Fibroblast of skin of right biceps (primary cell): ENCODE results near the gene PDGFB.

Experiments
- DNase-seq: peaks from one replicate; pipeline ENCODE4 v3.0.0-alpha.2; 2013

PDGFB gene

DNA sequence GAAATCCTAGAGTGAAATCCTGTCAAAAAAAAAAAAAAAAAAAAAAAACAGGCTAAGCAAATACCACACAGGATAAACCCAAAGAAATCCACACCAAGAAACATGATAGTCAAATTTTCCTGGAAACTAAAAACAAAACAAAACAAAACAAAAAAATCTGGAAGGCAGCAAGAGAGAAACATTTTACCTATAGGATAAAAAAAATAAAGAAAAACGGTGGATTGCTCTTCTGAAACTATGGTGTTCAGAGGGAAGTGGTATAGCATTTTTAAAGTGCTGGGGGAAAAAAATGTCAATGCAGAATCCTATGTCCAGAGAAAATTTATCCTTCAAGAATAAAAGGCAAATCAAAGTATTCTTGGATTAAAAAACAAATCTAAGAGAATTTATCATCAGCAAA is 50.7 kb downstream of the PDGFB start:
- no peak for DNase-seq

DNA sequence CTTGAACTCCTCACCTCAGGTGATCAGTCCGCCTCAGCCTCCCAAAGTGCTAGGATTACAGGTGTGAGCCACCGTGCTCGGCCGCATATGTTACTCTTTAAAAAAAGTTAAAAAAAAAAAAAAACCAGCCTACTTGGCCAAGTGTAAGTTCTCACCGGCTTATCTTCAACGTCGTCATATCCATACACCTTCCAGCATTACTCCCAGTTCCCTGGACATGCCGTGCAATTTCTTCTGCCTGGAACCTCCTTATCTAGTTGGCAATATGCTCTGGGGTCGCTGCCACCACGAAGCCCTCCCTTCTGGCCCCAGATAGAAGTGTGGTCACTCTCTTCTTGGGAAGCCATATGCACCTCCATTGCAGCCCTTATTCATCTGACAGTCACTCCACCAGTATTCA is 56.0 kb downstream of the PDGFB start:
- DNase-seq, result no peak

DNA sequence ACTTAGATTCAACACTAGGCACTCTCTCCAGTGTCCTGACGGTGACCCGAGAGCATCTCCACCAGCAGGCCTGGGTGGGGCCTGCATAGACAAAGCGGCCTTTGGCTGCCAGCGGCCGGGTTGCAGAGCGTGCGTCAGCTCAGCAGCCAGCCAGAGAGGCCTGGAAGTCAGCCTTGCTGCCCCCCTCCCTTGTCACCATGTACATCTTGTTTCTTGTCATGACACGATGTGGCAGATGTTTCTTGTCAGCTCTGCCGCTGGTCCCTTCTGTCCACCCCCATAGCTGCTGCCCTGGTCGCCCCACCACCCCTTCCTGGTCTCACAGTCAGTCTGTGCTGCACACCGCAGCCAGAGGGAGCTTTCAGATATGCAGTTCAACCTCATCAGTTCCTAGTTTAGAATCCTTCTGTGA is 59.2 kb downstream of the PDGFB start:
- DNase-seq, result peak; percentile 50

GRCh38 chr22:39184586-39185577 is 59.9 kb downstream of the PDGFB start:
- DNase-seq, result peak; percentile 47

DNA sequence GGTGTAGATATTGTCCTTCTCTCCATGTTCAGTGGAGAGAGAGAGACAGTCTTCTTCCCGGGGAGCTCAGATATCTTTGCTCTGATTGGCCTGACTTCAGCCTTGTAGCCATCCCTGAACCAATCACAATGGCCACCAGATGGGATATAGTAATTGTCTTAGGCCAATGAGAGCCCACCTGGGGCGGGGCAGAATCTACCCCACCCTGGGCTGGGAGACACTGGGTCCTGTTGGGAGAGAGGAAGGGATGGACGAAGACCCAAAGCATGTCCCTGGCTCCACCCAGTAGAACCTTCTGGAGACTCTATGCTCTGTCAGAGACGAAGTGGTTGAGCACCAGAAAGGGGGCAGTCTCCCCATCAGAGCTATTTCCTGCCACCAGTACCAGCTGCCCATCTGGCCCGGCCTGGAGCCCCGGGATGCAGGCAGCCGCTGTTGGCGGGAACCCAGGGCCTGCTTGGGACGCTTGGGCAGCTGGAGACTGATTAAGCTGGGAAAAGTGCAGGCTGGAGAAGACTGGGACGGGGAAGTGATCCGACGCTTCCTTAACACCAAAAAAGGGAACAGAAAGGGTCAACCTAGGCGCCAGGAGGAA is 60.7 kb downstream of the PDGFB start:
- peak; percentile 59 for DNase-seq

DNA sequence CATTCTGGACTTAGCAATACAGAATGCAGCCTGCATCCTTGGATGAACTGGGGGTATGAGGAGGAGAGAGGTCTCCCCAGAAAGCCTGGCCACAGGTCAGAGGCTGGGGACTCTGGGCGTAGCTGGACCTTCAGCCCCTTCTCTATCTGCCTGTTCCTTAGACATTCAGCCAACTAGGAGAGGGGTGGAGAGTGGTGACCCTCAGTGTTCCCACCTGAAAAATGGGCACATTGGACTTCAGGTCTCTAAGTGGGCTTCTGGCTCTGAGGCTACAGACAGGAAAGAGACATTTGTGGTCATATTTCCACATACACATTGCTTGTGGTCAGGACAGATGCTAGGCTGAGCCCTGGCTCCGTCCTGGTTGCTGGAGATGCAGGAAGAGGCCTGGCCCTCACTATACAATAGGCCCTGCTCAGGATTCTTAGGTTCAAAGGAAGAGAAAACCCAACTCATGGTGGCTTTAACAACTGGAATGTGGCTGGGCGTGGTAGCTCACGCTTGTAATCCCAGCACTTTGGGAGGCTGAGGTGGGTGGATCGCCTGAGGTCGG is 62.2 kb downstream of the PDGFB start:
- peak; percentile 31 for DNase-seq

GRCh38 chr22:39181778-39182177 is 63.0 kb downstream of the PDGFB start:
- no peak for DNase-seq

- no peak for DNase-seq
These were observed 63.4 kb downstream of the PDGFB start for GRCh38 chr22:39181356-39181755.

GRCh38 chr22:39179841-39180335 is 64.9 kb downstream of the PDGFB start:
- no peak for DNase-seq

DNA sequence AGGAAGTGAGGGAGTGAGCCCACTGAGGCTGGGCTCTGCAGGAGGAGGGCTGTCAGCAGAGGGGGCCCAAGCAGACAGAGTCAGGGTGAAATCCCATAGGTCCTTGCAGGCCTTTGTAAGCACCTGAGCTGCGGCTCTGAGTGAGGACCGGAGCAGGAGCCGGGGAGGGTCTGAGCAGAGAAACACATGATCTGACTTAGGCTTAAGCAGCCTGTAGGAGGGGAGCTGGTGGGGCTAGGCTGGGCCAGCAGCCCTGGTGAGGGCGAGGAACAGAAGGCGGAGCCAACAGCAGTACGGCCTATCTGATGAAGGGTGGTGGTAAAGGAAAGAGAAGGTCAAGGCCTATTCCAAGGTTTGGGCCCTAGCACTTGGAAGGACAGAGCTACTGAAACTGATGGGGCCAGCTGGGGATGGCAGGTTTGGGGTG is 65.4 kb downstream of the PDGFB start:
- no peak for DNase-seq

DNA sequence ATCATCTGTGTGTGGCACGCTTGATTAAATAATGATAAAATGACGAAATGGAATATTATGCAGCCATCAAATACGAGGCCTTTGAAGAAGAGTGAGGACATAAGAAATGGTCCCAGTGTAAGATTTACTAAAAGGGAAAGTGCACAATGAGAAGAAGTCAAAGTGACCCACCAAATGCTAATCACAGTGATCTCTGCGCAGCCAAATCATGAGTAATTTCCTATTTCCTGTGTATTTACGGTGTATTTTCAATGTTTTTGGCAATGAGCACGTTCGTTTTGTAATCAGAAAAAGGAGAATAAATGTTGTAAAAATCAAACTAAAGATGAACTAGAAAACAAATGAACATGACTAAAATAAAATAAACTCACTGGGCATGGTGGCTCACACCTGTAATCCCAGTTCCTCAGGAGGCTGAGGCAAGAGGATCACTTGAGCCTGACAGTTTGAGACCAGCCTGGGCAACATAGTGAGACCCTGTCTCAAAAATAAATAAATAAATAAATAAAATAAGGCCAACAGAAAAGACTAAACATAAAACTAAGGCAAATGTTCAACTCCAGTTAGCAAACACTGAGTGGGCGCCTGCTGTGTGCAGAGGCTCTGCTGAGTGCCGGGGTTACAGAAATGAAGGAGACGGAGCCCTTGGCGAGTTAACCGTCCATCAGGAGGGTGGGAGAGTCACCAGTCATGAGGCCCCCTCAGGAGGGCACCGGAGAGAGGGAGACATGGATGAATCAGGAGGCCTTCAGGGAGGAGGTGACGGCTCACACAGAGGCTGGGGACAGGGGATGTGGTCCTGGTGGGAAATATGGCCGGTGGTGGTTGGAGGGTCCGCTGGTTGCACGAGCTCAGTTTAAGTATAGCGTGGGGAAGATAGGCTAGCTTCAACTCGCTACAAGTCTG is 66.3 kb downstream of the PDGFB start:
- peak; percentile 28 for DNase-seq

DNA sequence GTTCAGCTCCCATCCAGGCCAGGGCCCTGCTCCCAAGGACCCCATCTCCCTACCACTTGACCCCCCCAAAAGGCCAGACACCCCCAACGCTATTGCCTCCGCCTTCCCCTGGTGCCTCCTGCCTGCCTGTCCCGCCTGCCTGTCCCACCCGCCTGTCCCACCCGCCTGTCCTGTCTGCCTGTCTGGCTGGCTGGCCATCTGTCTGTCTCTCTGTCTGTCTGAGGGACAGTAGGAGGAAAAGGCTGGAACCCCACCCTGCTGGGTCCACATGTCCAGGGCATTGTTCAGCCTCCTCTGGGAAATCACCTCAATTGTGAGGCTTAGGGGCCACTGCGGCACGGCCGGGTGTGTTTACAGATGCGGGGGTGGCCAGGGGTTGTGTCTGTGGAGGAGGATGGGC is 67.0 kb downstream of the PDGFB start:
- DNase-seq, result no peak

GRCh38 chr22:39177456-39177775 is 67.4 kb downstream of the PDGFB start:
- DNase-seq, result no peak

- no peak for DNase-seq
These were observed 67.9 kb downstream of the PDGFB start for GRCh38 chr22:39176714-39177455.

GRCh38 chr22:39176143-39176713 is 68.6 kb downstream of the PDGFB start:
- DNase-seq, result peak; percentile 88

- no peak for DNase-seq
These were observed 69.2 kb downstream of the PDGFB start for GRCh38 chr22:39175353-39176142.

DNA sequence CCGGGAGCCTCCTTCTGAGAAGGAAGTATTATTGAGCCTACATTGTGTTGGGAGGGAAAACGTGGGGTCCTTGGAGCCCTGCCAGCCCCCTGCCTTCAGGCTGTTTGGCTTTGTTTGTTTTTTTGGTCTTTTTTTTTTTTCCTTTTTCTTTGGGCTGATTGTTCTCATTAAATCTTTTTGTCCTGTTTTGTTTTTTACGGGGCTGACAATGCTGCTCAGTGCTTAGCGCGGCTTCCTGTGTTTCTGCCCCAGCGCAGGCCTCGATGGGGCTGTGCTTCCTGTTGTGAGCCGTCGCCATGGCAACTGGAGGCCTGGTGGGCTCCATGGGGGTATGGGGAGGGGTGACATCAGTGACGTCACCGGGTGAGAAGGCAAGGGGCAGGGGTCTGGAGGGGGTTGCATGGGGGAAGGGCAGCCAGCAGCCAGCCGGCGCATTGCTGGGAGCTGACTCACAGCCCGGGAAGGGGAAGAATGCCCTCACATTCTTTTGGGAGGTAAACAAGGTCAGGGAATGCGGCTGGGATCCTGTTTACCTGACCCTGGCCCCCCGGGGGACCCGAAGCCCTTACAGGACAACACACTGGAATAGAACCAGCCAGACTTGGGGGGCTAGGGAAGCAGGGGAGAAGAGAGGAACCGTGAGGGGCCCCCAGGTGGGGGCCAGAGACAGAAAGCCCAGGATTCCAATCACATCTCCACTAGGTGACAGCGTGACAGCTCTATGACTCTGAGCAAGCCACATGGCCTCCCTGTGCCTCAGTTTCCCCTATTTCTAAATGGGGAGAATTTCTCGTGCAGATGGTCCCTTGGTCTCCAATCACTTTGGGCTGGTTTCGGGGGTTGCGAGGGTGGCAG is 70.1 kb downstream of the PDGFB start:
- peak; percentile 98 for DNase-seq

DNA sequence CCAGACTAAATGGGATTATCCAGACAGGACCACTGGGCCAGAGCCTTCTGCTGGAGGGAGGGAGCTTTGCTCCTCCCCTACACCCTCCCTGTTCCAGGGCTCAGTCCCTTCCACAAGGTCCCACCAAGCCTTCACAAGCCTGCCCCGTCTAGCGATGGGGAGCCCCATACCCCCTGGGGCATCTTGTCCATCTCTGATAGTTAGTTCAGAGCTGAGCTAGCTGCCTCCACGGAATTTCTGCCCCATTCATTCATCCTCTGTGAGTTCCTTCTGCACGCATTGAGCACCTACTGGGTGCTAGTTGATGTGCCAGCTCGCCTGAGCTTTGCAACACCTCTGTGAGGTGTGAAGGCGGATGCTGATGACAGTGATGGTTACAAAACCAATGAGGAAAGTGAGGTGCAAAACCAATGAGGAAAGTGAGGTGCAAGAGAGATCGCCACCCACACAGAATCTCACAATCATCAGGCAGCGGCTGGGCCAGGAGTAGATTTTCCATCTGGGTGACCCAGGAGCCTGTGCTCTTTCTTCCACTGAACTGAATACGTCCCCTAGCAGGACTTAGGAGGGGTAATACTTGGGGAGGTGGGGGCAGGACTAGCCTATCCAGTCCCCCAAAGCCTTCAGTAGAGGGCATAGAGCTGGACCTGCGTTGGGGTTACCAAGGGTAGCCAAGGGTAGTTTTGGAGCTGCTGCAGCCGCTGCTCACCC is 70.8 kb downstream of the PDGFB start:
- no peak for DNase-seq
